CD4-positive, alpha-beta T cell treated with Interleukin-2 at 100 ng/mL for 4 hours (primary cell): ENCODE data around the gene ARNT2.

Source experiments
- DNase-seq: peaks from one replicate; pipeline ENCODE4 v3.0.0-alpha.2; 2020; ENCODE audit warnings: low spot score

The ARNT2 gene

DNA sequence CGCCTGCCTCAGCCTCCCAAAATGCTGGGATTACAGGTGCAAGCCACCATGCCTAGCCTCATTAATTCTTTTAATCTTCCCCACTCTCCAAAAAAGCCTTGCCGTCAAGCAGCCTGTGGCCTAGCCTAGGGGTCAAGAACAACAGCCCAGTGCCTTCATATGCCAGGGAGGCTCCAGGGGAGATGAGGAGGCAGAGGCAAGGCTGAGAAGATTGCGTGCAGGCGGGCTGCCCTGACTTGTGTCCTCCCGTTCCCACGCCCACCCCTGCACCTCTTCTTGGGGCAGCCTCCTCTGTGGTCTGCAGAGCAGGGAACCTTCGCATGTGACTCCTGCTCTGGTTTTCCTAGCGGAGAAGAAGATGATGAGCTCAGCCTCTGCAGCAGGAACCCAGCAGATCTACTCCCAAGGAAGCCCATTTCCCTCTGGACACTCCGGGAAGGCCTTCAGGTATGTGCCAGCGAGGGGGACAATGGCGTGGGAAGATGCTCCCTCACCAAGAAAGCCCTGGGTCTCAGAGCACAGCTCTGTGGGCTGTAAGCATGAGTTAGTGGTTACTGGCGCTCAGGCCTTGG, 172.4 kb downstream of the ARNT2 start:
- no peak for DNase-seq

GRCh38 chr15:80577552-80578205, 173.5 kb downstream of the ARNT2 start:
- DNase-seq = no peak

- no peak for DNase-seq
These were observed 174.0 kb downstream of the ARNT2 start for GRCh38 chr15:80578206-80578595.

DNA sequence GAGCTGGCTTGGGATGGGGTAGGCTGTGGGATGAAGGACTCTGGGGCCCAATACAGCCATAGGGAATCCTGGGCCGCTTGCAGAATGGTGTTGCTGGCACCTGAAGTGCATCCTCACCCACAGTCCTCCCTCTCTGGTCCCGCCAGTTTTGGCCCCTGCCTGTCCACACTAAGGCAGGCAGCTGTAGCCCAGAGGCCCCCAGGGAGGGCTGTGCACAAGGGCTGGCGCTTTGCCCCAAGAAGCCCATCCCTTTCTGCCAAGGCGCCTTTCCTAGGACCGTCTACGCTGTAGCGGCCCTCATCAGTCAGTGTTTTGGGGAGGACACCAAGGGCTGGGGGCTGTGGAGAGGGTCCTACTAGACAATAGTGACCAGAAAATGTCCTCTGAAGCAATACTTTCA, 174.7 kb downstream of the ARNT2 start:
- DNase-seq = no peak

DNA sequence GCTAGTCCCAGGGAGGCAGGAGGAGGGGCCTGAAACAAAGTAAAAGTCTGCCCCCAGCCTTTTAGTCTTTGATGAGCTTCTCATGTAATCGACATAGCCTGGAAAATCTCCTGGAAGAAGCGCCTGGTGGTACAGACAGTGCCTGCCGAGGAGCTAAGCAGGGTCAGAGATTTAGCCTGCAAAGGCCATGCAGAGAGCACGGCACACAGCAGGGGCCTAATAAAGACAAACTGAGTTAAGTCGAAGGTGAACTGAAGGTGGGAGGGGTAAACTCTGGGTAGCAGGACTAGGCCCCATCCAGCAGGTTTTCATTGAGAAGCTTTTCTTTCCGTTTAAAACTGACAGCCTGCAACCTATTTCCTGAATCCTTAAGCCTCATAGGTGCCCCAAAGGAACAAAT, 175.4 kb downstream of the ARNT2 start:
- no peak for DNase-seq

DNA sequence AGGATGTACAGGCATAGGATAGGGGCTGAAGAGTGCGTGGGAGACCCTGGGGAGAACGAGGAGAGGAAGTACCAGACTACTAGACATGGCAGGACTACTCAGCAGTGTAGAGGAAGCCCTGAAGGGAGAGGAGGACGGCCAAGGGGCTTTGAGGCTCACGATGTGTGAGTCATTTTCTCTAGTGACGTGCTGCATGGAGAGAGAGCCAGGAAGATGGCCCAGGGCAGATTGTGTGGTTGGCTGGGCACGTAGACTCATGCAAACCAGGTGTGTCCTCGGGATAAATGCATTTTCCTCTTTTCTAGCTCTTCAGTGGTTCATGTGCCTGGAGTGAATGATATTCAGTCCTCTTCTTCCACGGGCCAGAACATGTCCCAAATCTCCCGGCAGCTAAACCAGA, 175.9 kb downstream of the ARNT2 start:
- DNase-seq = no peak

GRCh38 chr15:80580536-80581260, 176.5 kb downstream of the ARNT2 start:
- no peak for DNase-seq

DNA sequence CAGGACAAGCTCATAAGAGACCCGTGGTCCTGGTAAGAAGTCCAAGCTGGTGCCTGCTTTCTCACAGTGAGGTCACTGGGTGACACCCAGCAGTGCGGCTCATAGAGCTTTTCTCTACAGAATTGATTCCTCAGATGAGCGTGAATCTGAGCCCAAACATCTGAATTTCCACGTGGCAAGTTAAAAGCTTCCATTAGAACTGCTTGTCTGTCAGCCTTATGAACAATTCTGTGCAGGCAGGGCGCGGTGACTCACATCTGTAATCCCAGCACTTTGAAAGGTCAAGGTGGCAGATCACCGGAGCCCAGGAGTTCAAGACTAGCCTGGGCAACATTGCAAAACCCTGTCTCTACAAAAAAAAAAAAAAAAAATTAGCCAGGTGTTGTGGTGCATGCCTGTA, 177.8 kb downstream of the ARNT2 start:
- DNase-seq = no peak

DNA sequence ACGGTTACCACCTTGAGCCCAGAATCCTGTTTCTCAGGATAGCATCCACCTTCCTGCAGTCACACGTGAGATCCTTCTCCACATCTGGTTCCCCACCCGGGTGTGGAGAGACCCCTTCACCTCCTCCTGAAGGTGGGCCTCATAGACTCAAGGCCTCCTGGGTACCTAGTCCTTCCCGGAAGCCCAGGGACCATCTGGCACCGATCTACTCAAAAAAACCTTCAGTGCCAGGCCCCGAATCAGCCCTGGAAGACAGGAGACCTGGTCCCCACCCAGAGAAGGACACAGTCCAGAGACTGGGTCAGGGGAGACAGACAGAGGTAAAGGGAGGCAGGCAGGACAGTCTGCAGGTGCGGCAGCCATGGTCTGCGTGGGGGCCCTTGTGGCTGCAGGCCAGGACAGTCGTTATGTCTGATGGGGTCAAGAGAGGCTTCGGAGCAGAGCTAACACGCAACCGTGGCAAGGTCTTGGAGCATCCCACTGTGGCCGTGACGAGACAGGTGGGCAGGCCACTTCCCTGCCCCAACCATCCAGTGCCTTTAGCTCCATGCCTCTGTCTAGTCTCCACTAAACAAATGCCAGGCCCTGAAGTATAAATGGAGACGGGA, 178.7 kb downstream of the ARNT2 start:
- DNase-seq = no peak

GRCh38 chr15:80584561-80584964, 180.4 kb downstream of the ARNT2 start:
- no peak for DNase-seq

- DNase-seq = no peak
These were observed 180.9 kb downstream of the ARNT2 start for GRCh38 chr15:80584973-80585525.

- DNase-seq = no peak
These were observed 181.4 kb downstream of the ARNT2 start for GRCh38 chr15:80585544-80586018.

- DNase-seq = no peak
These were observed 182.0 kb downstream of the ARNT2 start for GRCh38 chr15:80586161-80586560.

DNA sequence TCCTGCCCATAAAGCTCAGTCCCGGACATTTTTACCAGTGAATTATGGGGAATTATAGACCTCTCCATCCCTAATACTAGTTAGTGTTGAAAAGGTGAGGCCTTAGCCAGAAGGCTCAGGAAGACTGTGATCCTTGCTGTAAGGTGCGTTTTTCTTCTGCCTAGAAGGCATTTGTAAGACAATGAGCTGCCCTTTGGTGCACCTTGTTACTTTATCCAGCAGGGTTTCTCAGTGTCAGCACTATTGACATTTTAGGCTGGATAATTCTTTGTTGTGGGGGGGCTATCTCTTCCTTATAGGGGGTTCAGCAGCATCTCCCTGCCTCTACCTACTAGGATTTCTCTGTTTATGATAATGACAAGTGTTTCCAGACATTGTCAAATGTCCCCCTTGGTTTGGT, 182.8 kb downstream of the ARNT2 start:
- DNase-seq = no peak

GRCh38 chr15:80587816-80588456, 183.8 kb downstream of the ARNT2 start:
- no peak for DNase-seq

DNA sequence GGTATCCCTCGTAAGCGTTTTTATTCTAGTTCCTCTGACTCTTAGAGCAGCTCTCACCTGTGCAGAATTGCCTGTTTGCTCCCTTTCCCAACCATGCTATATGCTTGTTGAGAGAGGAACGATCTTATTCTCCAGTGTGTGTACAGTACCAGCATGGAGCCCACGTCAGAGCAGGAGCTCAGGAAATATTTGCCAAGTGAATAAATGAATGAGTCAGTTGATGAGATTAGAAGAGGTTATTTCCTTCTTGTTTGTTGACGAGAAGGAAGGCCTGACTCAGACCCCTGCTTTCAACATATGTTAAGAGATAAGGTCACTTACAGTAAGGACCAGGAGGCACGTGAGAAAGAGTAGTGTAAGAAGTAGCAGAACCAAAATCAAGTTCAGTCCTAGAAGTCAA, 184.6 kb downstream of the ARNT2 start:
- DNase-seq = no peak

DNA sequence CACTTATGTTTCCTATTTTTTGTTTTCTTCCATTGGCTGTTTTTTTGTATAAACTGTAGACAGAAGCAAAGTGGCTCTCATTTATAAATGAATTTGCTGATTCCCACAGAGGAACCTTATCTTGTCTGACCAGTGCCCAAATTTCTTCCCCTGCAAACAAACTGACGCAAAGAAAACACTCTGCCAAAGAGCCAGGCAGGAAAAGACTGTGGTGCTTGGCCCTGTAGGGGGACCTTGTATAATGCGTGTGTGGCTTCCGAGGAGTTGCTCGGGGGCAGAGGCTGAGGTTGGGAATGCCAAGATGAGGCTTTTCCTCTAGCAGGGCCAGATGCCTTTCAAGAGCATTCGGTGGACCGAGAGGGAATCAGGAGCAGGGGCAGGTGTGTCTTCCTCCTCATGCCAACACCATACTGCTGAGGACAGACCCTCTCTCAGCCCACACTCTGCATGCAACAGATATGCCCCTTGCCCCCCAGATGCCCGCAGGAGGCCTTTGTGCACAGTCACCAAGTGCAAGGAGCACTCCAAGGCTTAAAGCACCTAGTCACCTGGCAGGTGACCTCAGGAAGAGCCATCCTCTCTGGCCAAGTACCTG, 186.7 kb downstream of the ARNT2 start:
- DNase-seq = no peak

- DNase-seq = no peak
These were observed 187.3 kb downstream of the ARNT2 start for GRCh38 chr15:80591471-80591870.

- no peak for DNase-seq
These were observed 188.0 kb downstream of the ARNT2 start for GRCh38 chr15:80591938-80592825.

- DNase-seq = no peak
These were observed 189.4 kb downstream of the ARNT2 start for GRCh38 chr15:80593486-80594030.
